ENCODE measurements around the gene NCAPD2.
A peak's percentile ranks its signal among the peaks of the same experiment; 100 is the strongest.

NCAPD2 gene, protein sequence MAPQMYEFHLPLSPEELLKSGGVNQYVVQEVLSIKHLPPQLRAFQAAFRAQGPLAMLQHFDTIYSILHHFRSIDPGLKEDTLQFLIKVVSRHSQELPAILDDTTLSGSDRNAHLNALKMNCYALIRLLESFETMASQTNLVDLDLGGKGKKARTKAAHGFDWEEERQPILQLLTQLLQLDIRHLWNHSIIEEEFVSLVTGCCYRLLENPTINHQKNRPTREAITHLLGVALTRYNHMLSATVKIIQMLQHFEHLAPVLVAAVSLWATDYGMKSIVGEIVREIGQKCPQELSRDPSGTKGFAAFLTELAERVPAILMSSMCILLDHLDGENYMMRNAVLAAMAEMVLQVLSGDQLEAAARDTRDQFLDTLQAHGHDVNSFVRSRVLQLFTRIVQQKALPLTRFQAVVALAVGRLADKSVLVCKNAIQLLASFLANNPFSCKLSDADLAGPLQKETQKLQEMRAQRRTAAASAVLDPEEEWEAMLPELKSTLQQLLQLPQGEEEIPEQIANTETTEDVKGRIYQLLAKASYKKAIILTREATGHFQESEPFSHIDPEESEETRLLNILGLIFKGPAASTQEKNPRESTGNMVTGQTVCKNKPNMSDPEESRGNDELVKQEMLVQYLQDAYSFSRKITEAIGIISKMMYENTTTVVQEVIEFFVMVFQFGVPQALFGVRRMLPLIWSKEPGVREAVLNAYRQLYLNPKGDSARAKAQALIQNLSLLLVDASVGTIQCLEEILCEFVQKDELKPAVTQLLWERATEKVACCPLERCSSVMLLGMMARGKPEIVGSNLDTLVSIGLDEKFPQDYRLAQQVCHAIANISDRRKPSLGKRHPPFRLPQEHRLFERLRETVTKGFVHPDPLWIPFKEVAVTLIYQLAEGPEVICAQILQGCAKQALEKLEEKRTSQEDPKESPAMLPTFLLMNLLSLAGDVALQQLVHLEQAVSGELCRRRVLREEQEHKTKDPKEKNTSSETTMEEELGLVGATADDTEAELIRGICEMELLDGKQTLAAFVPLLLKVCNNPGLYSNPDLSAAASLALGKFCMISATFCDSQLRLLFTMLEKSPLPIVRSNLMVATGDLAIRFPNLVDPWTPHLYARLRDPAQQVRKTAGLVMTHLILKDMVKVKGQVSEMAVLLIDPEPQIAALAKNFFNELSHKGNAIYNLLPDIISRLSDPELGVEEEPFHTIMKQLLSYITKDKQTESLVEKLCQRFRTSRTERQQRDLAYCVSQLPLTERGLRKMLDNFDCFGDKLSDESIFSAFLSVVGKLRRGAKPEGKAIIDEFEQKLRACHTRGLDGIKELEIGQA (N-terminal part only)

DNA sequence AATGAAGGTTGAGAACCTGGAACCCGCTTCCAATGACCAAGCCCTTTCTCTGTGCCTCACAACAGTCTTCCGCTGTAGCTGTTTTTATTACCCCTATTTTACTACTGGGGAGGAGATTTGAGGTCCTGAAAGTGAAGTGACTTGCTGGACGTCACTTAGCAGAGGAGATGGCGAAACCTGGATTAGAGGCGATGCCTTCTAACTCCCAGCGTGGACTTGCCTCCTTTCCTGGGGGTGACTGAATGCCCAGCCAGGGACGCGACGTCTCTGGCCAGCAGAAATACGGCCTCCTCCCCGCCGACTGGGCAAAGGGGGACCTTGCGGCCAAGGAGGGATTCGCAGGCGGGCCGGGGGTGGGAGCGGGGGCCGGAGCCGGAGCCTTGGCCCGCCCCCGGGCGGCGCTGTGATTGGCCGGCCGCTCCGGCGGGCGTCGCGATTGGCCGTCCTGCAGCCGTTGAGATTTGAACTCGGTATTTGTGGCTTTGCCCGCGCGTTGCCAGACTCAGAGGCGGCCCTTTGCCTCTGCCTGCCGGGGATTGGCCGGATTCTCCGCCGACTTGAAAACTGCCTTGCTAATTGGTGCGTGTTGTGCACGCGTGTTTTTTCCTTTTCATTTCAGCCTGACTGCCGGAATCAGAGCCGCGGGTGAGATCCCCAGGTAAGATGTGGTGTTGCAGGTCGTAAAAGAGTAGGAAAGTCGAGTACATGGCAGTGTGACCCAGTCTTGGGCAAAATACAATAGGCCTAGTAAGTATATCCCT, at the start of gene NCAPD2:
Gene NCAPD2, plus strand, starts transcription at position 606 of the 761 bp plus-strand sequence. CDS start 997 bp downstream, outside the sequence.
- peak; percentile 86 to 93 for DNase-seq (ENCODE audit: low read depth in 1 of 2, low spot score in 1 of 2)

DNA sequence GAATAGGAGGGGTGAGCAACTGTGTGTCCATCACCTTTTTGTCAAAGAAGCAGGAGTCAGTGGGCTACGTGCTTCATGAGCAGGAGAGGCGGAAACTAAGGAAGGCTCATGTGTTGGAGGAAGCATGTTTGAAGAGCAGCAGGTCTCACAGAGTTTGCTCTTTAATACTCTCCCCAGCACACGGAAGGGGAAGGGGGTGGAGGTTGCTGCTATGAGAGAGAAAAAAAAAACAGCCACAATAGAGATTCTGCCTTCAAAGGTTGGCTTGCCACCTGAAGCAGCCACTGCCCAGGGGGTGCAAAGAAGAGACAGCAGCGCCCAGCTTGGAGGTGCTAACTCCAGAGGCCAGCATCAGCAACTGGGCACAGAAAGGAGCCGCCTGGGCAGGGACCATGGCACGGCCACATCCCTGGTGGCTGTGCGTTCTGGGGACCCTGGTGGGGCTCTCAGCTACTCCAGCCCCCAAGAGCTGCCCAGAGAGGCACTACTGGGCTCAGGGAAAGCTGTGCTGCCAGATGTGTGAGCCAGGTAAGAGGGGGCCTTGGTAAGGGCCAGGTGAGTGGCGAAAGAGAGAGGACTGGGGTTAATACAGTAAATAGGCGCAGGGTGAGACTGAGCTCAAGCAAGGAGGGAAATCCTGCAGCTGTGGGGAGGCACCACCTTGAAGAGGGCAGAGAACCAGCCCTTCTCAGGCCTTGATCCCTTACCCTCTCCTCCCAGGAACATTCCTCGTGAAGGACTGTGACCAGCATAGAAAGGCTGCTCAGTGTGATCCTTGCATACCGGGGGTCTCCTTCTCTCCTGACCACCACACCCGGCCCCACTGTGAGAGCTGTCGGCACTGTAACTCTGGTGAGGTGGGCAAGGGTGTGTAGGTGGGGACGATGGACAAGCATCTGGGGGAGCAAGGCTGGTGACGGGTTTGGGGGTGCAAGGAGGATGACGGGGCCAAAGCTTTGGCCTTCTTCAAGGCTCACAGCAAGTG, 48.9 kb upstream of the NCAPD2 start, which contains the start of gene CD27:
Gene CD27, plus strand, starts transcription at position 252 of the 985 bp plus-strand sequence. Its CDS starts 141 bp downstream, at position 393.
- no peak for DNase-seq (ENCODE audit: low read depth in 1 of 2, low spot score in 1 of 2)

DNA sequence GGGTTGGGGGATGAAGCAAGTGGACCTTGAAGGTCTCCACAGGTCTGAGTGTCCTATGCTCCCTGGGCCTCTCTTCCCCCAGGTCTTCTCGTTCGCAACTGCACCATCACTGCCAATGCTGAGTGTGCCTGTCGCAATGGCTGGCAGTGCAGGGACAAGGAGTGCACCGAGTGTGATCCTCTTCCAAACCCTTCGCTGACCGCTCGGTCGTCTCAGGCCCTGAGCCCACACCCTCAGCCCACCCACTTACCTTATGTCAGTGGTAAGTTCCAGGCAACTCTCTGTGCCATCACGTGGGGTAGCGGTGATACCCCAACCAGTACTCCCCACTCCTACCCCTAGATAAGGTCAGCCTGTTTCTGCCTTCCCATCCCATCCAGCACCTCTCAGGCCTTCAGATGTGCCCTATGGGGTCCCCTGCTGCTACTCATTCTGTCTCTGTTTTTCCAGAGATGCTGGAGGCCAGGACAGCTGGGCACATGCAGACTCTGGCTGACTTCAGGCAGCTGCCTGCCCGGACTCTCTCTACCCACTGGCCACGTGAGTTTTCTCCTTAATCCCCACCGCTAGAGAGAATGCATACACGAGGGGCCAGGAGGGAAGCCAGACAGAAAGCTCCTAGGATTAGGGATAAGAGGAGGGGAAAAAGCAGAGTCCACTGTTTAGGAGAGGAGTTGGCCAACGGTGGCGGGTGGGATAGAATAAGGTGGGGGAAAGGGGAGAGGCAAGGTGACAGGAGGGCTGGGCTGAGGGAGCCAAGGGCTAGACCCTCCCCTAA, 43.6 kb upstream of the NCAPD2 start:
- DNase-seq (ENCODE audit: low read depth in 1 of 2, low spot score in 1 of 2) = no peak

DNA sequence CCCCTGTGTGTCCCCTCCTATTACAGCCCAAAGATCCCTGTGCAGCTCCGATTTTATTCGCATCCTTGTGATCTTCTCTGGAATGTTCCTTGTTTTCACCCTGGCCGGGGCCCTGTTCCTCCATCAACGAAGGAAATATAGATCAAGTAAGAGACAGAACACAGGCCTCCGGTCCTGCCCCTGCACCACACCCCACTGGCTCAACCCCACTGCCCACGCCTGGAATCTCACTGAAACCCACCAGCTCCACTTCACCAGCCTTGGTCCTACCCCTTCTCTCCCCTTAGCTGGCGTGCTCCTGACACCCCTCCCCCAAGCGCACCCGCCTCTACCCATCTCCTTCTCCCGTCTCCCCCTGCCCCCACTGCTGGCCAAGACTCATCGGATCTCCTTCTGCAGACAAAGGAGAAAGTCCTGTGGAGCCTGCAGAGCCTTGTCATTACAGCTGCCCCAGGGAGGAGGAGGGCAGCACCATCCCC, 43.0 kb upstream of the NCAPD2 start:
- no peak for DNase-seq (ENCODE audit: low read depth in 1 of 2, low spot score in 1 of 2)

DNA sequence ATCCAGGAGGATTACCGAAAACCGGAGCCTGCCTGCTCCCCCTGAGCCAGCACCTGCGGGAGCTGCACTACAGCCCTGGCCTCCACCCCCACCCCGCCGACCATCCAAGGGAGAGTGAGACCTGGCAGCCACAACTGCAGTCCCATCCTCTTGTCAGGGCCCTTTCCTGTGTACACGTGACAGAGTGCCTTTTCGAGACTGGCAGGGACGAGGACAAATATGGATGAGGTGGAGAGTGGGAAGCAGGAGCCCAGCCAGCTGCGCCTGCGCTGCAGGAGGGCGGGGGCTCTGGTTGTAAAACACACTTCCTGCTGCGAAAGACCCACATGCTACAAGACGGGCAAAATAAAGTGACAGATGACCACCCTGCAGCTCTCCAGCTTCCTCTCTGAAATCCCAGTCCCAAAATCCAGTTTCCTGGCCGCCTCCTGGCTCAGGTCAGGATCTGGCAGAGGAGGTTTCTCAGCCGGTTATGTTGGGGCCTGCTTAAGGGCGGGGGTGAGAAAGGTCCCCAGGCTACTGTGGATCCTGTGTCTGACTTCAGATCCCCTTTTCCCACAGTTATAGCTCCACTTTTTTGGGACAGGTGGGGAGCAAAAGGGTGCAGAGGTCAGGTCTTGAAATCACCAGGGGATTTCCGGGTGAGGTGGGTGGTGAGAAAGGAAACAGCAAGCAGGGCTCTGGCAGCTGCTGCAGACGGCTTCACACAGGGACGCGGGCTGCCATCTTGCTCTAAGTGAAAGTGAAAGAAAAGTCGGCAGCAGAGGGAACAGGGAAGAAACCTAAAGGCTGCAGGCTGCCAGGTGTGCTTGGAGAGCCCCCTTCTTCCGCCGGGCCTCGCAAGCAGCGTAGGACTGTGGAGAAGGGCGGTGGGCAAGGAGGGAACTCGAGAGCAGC, 42.3 kb upstream of the NCAPD2 start, which contains the start of gene TAPBPL:
Gene TAPBPL, plus strand, starts transcription at position 695 of the 897 bp plus-strand sequence. CDS start 207 bp downstream, outside the sequence.
- DNase-seq (ENCODE audit: low read depth in 1 of 2, low spot score in 1 of 2) = peak; percentile 46 to 74

DNA sequence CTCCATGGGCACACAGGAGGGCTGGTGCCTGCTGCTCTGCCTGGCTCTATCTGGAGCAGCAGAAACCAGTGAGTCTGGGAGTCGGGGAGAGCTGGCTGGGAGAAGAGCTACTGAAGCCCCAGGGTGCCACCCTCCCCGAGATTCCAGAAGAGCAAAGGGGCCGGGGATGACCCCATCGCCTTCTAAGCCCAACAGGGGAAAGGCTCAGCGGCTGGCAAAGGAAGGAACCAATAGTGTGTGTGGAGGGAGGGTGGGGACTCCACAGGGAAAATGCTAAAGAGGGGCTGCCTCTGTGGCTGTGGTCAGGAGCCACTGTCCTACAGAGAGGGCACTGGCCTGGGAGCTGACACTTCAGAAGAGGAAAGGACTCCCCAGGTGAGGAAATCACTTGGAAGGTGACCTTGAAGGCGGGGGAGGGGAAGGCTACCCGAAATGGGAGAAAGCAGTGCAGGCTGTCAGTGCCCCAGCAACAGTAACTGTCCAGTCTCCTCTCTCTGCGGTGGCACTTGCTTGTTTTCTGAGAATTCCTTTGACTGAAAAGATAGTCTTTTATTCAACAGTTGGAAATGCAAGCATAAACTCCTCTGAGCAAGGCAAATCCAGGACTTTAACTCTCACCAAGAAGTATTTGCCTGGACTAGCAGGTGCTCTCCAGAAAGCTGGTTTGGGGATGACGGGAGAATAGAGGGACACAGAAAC, 41.5 kb upstream of the NCAPD2 start:
- DNase-seq (ENCODE audit: low read depth in 1 of 2, low spot score in 1 of 2) = no peak

DNA sequence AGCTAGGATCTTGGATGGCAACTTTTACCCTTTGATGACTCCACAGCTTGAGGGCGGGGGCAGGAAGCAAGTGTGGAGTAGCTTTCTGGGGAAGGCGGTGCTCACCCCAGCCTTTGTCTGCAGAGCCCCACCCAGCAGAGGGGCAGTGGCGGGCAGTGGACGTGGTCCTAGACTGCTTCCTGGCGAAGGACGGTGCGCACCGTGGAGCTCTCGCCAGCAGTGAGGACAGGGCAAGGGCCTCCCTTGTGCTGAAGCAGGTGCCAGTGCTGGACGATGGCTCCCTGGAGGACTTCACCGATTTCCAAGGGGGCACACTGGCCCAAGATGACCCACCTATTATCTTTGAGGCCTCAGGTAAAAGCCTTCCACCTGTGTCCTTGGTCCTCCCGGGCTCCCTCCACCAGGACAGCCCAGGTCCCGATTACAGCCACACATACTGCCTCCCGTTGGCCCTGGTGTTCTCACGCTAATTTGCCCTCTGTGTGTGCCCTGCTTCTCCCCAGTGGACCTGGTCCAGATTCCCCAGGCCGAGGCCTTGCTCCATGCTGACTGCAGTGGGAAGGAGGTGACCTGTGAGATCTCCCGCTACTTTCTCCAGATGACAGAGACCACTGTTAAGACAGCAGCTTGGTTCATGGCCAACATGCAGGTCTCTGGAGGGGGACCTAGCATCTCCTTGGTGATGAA, 40.8 kb upstream of the NCAPD2 start:
- DNase-seq (ENCODE audit: low read depth in 1 of 2, low spot score in 1 of 2) = no peak

DNA sequence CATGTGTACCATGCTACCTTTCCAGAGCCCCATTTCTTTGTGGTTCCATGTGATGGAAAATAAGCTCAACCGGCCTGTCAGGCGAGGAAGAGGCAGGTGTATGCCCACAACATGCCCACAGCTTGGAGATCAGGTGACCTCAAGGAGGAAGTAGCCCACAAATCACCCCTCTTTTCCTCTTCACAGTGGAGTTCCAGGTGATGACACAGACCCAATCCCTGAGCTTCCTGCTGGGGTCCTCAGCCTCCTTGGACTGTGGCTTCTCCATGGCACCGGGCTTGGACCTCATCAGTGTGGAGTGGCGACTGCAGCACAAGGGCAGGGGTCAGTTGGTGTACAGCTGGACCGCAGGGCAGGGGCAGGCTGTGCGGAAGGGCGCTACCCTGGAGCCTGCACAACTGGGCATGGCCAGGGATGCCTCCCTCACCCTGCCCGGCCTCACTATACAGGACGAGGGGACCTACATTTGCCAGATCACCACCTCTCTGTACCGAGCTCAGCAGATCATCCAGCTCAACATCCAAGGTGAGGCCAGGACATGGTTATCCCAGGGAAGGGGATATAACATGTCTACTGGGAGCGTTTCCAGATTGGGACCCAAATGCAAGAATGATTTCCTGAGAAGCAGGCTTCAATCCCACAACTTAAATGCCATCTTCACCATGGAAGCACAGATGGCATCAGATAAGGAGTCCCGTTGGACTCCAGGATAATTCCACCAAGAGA, 36.5 kb upstream of the NCAPD2 start:
- DNase-seq (ENCODE audit: low read depth in 1 of 2, low spot score in 1 of 2) = no peak

DNA sequence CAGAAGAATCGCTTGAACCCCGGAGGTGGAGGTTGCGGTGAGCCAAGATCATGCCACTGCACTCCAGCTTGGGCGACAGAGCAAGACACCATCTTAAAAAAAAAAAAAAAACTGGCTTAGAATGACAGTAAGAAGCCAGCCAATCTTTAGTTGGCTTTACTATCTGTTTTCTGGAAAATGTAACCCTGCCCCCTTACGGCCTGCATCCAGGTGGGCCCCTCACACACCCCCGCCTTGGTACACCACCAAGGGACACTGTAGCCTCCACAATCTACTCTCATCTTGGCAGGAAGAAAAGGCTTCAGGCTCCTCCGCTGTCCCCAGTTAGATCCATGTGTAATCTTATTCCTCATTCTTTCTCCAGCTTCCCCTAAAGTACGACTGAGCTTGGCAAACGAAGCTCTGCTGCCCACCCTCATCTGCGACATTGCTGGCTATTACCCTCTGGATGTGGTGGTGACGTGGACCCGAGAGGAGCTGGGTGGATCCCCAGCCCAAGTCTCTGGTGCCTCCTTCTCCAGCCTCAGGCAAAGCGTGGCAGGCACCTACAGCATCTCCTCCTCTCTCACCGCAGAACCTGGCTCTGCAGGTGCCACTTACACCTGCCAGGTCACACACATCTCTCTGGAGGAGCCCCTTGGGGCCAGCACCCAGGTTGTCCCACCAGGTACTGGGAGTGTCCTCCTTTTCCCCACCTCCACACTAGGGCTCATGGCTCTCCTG, 35.5 kb upstream of the NCAPD2 start:
- no peak for DNase-seq (ENCODE audit: low read depth in 1 of 2, low spot score in 1 of 2)

DNA sequence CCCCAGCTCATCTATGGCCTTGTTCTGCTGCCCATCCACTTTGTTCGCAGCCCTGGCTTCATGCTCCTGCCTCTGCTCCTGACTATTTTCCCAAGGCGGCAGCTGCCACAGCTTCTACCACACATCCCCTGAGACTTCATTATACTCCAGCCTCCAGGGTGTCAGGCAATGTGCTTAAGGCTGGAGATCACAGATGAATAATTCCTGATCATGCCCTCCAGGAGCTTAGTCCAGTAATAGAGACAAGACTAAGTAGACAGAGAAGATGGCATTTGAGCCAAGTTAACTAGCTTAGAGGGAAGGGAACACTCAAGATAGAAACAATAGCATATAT, 34.9 kb upstream of the NCAPD2 start:
- DNase-seq (ENCODE audit: low read depth in 1 of 2, low spot score in 1 of 2) = no peak

DNA sequence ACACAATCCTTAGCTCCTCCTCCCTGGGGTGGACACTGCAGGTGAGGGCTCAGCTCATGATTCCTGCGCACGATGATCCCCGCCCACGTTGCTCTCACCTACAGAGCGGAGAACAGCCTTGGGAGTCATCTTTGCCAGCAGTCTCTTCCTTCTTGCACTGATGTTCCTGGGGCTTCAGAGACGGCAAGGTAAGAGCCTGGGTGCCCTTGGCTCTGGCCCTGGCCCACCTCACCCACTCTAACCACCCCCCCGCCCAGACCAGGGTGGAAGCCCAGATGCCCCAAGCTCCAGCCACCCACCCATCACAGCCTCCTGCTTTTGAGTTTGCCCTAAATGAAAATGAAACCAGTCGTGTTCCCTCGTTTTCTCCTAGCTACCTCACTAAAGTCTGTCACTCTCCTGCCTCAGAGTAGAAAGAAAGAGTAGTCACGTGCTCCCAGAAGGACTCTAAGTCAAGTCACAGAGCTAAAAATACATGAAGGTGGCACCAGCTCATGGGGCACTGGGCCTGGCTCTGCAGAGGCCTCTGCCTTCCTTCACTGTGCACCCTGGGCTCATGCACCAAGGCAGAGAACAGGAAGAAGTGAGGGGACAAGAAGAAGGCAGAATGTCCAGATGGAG, 33.0 kb upstream of the NCAPD2 start:
- no peak for DNase-seq (ENCODE audit: low read depth in 1 of 2, low spot score in 1 of 2)

DNA sequence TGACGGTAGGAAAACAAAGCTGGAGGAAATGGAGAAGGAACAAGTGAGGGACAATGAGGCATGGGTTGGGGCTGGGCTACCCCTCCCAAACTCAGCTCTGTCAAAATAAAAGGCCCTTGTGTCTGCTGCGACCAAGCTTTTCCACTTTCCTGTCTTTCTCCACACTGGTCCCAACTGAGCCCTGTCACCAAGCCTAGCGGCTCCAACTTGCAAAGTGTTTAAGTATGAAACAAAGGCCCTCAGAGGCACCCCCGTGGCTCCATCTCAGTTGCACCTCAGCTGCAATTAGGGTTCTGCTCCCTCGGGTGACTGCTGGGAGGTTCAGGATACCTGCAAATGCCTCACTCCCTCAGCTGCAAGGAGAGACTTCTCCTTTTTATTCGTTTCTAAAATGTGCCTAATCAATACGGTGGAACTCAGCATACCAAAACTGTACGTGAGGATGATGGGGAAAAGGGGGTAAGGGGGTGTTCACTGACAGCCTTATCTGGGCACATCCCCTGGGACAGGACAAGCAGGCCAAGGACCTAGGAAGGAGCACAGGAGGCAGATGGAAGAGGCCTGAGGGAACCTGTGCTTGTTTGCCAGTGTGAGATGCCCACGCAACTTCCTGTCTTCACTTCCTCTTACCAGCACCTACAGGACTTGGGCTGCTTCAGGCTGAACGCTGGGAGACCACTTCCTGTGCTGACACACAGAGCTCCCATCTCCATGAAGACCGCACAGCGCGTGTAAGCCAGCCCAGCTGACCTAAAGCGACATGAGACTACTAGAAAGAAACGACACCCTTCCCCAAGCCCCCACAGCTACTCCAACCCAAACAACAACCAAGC, 32.3 kb upstream of the NCAPD2 start:
- DNase-seq (ENCODE audit: low read depth in 1 of 2, low spot score in 1 of 2) = peak; percentile 58 to 69

DNA sequence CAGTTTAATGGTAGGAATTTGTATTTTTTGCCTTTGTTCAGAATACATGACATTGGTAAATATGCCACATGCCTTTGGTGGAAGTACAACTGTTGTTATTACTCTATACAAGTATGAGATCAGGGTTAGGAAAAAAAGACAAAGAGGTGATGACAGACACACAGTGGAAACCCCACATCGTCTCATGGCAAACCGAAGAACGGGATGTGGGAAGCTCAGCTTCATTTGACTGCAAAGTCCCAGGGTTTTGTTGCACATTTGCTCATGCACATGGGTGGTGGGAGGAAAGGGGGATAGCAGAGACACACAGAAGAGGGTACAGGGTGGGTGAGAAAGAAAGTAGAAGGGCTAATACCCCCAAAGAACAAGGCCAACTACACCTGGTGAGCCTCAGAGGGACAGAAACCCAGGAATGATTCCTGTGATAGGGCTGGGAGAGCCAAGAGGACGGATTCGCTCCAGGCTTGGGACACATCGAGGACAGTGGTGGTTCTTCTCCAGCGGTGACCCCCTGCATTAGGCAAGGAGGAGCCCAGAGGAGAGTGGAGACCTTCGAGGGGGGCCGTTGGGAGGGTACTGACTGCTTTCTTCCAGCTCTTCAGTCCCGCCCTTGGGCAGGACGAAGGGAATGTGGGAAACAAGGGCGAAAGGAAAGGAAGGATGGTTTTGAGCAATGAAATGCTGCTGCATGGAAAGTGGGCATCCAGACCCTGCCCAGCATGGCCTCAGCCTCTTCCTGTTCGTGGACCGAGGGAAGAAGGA, 31.5 kb upstream of the NCAPD2 start:
- DNase-seq (ENCODE audit: low read depth in 1 of 2, low spot score in 1 of 2) = no peak

Measured in activated T-helper 1 cell treated with anti-CD3 and anti-CD28 coated beads, Interleukin-2, amount 50 U/mL, for 16 hours (primary cell).